HG02885 (cell line): ENCODE results near the gene SLC50A1.

Source experiments
- ATAC-seq: cut with Tn5 transposase; IDR thresholded peaks from one replicate; pipeline ENCODE4 v1.9.1; 2021; ENCODE audit warnings: mild to moderate bottlenecking; ENCODE audit not compliant: unreplicated experiment, poor library complexity

Gene SLC50A1

GRCh38 chr1:155179112-155180031 is 43.7 kb downstream of the SLC50A1 start:
- ATAC-seq, result no peak

- ATAC-seq, result no peak
These were observed 45.9 kb downstream of the SLC50A1 start for GRCh38 chr1:155181371-155182051.

- ATAC-seq, result no peak
These were observed 46.4 kb downstream of the SLC50A1 start for GRCh38 chr1:155182052-155182550.

GRCh38 chr1:155183775-155184221 is 48.1 kb downstream of the SLC50A1 start:
- ATAC-seq, result no peak

GRCh38 chr1:155184351-155184811 is 48.7 kb downstream of the SLC50A1 start:
- no peak for ATAC-seq

- peak; percentile 68 for ATAC-seq
These were observed 49.5 kb downstream of the SLC50A1 start for GRCh38 chr1:155184835-155185782.

GRCh38 chr1:155185783-155186066 is 50.1 kb downstream of the SLC50A1 start:
- peak; percentile 9 for ATAC-seq

GRCh38 chr1:155186067-155186793 is 50.6 kb downstream of the SLC50A1 start:
- no peak for ATAC-seq

- ATAC-seq, result no peak
These were observed 51.3 kb downstream of the SLC50A1 start for GRCh38 chr1:155186794-155187455.

- ATAC-seq, result no peak
These were observed 51.8 kb downstream of the SLC50A1 start for GRCh38 chr1:155187456-155187891.

GRCh38 chr1:155188268-155188667 is 52.6 kb downstream of the SLC50A1 start:
- no peak for ATAC-seq
